ENCODE results near the gene SLC16A9.
"Not testable (repeated sequence)": the region's sequence is repeated elsewhere in the genome, so short reads cannot be mapped to it uniquely, and the experiment has no call there.

DNA sequence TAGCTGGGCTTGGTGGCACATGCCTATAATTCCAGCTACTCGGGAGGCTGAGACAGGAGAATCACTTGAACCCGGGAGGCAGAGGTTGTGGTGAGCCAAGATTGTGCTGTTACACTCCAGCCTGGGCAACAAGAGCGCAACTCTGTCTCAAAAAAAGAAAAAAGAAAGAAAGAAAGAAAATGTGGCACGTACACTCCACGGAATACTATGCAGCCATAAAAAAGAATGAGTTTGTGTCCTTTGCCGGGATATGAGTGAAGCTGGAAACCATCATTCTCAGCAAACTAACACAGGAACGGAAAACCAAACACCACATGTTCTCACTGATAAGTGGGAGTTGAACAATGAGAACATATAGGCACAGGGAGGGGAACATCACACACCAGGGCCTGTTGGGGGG is 46.4 kb downstream of the SLC16A9 start:
- TF ChIP-seq, protein P1, sequence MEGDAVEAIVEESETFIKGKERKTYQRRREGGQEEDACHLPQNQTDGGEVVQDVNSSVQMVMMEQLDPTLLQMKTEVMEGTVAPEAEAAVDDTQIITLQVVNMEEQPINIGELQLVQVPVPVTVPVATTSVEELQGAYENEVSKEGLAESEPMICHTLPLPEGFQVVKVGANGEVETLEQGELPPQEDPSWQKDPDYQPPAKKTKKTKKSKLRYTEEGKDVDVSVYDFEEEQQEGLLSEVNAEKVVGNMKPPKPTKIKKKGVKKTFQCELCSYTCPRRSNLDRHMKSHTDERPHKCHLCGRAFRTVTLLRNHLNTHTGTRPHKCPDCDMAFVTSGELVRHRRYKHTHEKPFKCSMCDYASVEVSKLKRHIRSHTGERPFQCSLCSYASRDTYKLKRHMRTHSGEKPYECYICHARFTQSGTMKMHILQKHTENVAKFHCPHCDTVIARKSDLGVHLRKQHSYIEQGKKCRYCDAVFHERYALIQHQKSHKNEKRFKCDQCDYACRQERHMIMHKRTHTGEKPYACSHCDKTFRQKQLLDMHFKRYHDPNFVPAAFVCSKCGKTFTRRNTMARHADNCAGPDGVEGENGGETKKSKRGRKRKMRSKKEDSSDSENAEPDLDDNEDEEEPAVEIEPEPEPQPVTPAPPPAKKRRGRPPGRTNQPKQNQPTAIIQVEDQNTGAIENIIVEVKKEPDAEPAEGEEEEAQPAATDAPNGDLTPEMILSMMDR (IDR thresholded peaks at IDR 0.05; ENCODE audit: borderline replicate concordance, extremely low read depth, low read length, poor library complexity, severe bottlenecking) = not testable (repeated sequence)
- not testable (repeated sequence) for TF ChIP-seq EZH2 (IDR thresholded peaks at IDR 0.05; ENCODE audit: borderline replicate concordance, low read depth, low read length, severe bottlenecking)
